Colonic mucosa (tissue), 4 donors: ENCODE results near the gene TSHZ2. TPM values are rescaled to one million over a fixed set of nuclear protein-coding genes. Genes with fewer than 3 reads are reported as not detected.
A peak's percentile ranks its signal among the peaks of the same experiment; 100 is the strongest.

Experiments
- DNase-seq: peaks from one replicate; pipeline ENCODE4 v3.0.0-alpha.2; 2020
- H3K27ac ChIP-seq: fragments of 200-600 bp; one replicate; pipeline ENCODE4 v1.8.0; 2021
- H3K27me3 ChIP-seq: fragments of 200-600 bp; one replicate; pipeline ENCODE4 v1.8.0; 2021
- H3K36me3 ChIP-seq: fragments of 200-600 bp; one replicate; pipeline ENCODE4 v1.8.0; 2021
- H3K4me1 ChIP-seq: fragments of 200-600 bp; one replicate; pipeline ENCODE4 v1.8.0; 2021; ENCODE audit warnings: mild to moderate bottlenecking
- H3K4me3 ChIP-seq: fragments of 200-600 bp; one replicate; pipeline ENCODE4 v1.8.0; 2021
- H3K9ac ChIP-seq, 2 donors: one replicate each; pipeline ENCODE4 v1.7.0; 2013; ENCODE audit warnings: control low read depth in 2 of 2, low read depth in 2 of 2, low read length in 2 of 2
- H3K9me3 ChIP-seq: fragments of 200-600 bp; one replicate; pipeline ENCODE4 v1.8.0; 2021
- CTCF ChIP-seq: fragments of 200-600 bp; IDR thresholded peaks from one replicate; pipeline ENCODE4 v1.8.0; 2022; ENCODE audit warnings: antibody characterized with exemption, mild to moderate bottlenecking
- intact Hi-C: fragments of 100-400 bp; cut with DNase I; formaldehyde crosslinking; loops from one replicate; pipeline ENCODE4 v1.14.1; 2022
- total RNA-seq, 2 donors: library from RNA; stranded (reverse); fragmentation: NEBNext Ultra II Directional in 1 of 2; extraction: Animal tissue kit (Norgen Biotek cat#: 25700) in 1 of 2; gene quantifications; one replicate each; pipeline ENCODE4 v1.2.1, GENCODE V29; 2021
- donor health status: healthy.
- donor health status: DM: no; HTN: no; CAD: no.
- donor health status: DM: no; HTN: no; CAD: no.

The TSHZ2 gene
- total RNA-seq, 2 donors from 2014 or later: 2.1 to 3.1 TPM

GRCh38 chr20:53369871-53370270, 397.7 kb downstream of the TSHZ2 start:
- DNase-seq: no peak
- no peak overlapping the region for H3K27ac ChIP-seq
- H3K9ac ChIP-seq: no peak overlapping the region
- TF ChIP-seq CTCF: no peak
- intact Hi-C loops: no loop called here
- H3K36me3 ChIP-seq: no peaks in the 10 kb centered on the region
- H3K27me3 ChIP-seq: no peaks in the 10 kb centered on the region
- H3K4me3 ChIP-seq: no peak overlapping the region
- no peaks in the 10 kb centered on the region for H3K4me1 ChIP-seq
- H3K9me3 ChIP-seq: no peaks in the 10 kb centered on the region

DNA sequence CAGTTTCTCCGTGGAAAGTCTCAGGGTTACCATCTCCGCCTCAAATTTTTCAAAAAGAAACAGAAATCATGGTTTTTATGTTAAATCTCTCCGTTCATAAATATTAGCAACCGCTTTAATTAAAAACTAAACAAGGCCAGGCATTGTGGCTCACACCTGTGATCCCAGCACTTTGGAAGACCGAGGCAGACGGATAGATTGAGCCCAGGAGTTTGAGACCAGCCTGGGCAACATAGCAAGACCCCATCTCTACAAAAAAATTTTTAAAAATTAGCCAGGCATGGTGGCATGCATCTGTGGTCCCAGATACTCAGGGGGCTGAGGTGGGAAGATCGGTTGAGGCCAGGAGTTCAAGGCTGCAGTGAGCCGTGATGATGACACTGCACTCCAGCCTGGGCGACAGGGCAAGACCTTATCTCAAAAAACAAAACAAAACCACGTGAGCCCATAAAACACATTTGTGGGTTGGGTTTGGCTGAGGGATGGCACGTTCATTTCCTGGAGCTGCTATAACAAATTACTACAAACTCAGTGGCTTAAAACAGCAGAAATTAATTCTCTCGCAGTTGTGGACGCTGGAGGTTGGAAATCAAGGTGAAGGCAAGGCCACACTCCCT, 398.3 kb downstream of the TSHZ2 start:
- Histone ChIP-seq H3K27me3 (no peaks in the 10 kb centered on the region), H3K9me3 (no peaks in the 10 kb centered on the region), H3K4me1 (no peaks in the 10 kb centered on the region), H3K4me3 (no peak overlapping the region), H3K27ac (no peak overlapping the region), H3K36me3 (no peaks in the 10 kb centered on the region), H3K9ac (no peak overlapping the region)
- intact Hi-C loops: no loop called here
- no peak for TF ChIP-seq CTCF
- peak; percentile 25 for DNase-seq

- H3K9me3 ChIP-seq: no peaks in the 10 kb centered on the region
- H3K36me3 ChIP-seq: no peaks in the 10 kb centered on the region
- no peaks in the 10 kb centered on the region for H3K4me1 ChIP-seq
- no peak overlapping the region for H3K27ac ChIP-seq
- H3K27me3 ChIP-seq: no peaks in the 10 kb centered on the region
- no peak for TF ChIP-seq CTCF
- H3K4me3 ChIP-seq: no peak overlapping the region
- no peak overlapping the region for H3K9ac ChIP-seq
- DNase-seq: no peak
- intact Hi-C loops: no loop called here
Observed at GRCh38 chr20:53371216-53371615, 399.1 kb downstream of the TSHZ2 start.

GRCh38 chr20:53376021-53376420, 403.9 kb downstream of the TSHZ2 start:
- DNase-seq: no peak
- no peak for TF ChIP-seq CTCF
- intact Hi-C loops: no loop called here

DNA sequence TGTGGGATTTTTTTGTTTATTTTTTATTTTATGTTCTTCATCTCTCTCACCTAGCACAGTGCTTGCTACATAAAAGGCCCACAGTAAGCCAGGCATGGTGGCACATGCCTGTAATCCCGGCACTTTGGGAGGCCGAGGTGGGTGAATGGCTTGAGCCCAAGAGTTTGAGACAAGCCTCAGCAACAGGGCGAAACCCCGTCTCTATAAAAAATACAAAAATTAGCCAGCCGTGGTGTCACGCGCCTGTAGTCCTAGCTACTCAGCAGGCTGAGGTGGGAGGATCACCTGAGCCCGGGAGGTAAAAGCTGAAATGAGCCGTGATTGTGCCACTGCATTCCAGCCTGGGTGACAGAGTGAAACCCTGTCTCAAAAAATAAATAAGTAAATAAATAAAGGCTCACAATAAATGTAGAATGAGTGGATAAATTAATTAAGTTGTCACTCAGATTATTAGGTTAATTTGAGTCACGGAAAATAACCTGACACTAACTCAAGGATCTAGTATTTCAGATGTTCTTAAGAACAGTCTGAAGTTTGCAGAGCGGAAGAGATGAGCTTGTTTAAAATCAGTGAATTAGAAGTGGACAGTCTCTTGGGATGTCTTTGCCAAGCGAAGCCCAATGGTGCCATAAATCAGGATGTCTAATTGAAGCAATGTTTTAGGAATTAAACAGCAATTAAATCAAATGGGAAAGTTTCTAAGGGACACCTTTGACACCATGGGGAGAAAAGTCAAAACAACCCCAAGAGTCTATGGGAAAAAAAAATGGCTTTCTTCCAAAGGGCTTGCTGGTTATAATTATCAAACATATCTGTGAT, 407.1 kb downstream of the TSHZ2 start:
- Histone ChIP-seq H3K27me3 (no peaks in the 10 kb centered on the region), H3K27ac (no peak overlapping the region), H3K9ac (no peak overlapping the region), H3K36me3 (no peaks in the 10 kb centered on the region), H3K4me3 (no peak overlapping the region), H3K4me1 (no peaks in the 10 kb centered on the region), H3K9me3 (no peaks in the 10 kb centered on the region)
- TF ChIP-seq CTCF: no peak
- no peak for DNase-seq
- intact Hi-C loops: no loop called here

More at GRCh38 chr20:53376021-53376420, 403.9 kb downstream of the TSHZ2 start:
- H3K4me1 ChIP-seq: no peaks in the 10 kb centered on the region
- H3K4me3 ChIP-seq: no peak overlapping the region
- no peaks in the 10 kb centered on the region for H3K9me3 ChIP-seq
- no peaks in the 10 kb centered on the region for H3K27me3 ChIP-seq
- H3K27ac ChIP-seq: no peak overlapping the region
- H3K36me3 ChIP-seq: no peaks in the 10 kb centered on the region
- H3K9ac ChIP-seq: no peak overlapping the region
